A549 treated with AZD2906 at 1 μM for 4 hours (cell line): ENCODE data around the gene PPP1R15B. TPM values are rescaled to one million over a fixed set of nuclear protein-coding genes. Genes with fewer than 3 reads are reported as not detected.

Experiments used
- total RNA-seq: library from RNA; stranded (reverse); fragments of 200-300 nt; extraction: Qiagen RNA extraction; gene quantifications from 5 replicates; pipeline ENCODE4 v1.2.3, GENCODE V29; 2022

Gene PPP1R15B
- 26.1 to 37.1 TPM (median 27.3 TPM) in 5 replicates for total RNA-seq

DNA sequence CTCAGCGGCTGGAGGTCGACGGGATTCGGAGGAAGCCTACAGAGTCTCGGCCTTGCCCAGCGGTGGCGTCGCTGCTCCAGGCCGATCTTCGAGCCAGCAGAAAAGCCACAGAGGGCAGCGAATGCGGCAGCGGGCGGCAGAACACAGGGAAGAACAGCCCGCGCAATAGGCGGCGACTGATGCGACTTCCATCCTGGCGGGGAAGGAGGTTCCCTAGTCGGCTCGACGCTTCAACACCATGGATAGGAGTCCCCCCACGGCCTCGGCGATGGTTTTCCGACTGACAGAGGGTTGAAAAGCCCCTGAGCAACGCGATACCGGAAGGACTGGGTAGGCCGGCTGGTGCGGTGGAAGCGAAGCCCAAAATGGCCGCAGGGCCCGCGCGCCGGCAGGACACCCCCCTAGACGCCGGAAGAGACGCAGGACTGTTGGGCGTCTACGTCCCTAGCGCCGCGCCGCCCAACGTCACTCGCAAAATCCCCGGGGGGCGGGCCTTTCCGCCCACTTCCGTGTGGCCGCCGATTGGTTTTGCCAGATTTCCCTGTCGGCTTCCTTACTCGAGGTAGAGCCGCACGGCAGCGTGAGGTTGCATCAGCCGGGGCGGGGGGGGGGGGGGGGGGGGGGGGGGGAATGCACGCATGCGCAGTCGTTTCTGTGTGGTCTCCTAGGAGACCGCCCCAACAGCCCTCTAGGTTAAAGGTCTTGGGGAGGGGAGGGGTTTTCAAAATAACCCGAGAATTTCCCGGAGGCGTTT lies at the start of gene PPP1R15B:
Gene PPP1R15B, minus strand, starts transcription at position 367 of the 754 bp plus-strand sequence. CDS start 406 bp downstream, outside the sequence.

DNA sequence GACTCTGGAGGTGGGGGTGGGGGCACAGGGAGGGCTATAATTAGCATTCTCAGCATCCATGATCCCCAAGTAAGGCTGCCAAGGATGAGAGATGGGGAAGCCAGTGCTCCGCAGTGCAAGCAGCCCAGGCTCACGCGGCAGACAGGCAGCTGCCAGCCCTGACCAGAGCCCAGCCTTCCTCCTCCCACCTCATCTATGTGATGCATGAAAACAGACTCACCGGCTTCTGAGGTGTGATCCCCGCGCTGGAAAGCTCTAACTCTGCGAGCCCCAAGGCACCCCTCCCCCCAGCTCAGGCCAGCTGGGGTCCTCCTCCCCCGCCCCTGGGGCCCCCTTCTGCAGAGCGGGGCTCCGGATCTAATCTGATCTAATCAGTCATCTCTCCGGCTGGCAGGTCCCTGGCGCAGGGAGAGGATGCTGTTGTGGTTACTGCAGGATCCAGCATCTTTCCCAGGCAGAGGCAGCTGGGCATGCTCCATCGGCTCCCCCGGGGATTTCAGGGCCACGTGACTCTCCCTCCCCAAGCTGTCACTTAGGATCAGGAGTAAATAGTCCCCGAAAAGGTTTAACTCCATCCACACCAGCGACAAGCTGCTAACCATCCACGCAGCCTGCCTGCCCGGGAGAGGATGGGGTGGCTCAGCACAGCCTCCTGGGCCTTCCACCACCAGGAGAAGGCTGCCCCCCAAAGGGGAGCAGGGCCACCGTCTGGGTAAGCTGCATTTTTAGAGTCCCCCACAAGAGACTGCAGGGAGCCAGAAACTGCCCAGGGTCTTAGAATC lies 52.0 kb downstream of the PPP1R15B start, which contains the start of gene PLEKHA6:
Gene PLEKHA6, minus strand, starts transcription at position 456 of the 782 bp plus-strand sequence. CDS start 86,202 bp downstream, outside the sequence.

Other genes with a start within 250 kb of the PPP1R15B start
- not detected in 5 replicates for gene REN, start 245.5 kb downstream of the PPP1R15B start, total RNA-seq
- gene KISS1, start 215.3 kb downstream of the PPP1R15B start, total RNA-seq: 0.36 to 0.70 TPM (median 0.49 TPM) in 4 of 5 replicates, not detected in the other
- 3.3 to 7.0 TPM (median 5.1 TPM) in 5 replicates for gene GOLT1A, start 197.8 kb downstream of the PPP1R15B start, total RNA-seq
- gene PLEKHA6, start 51.9 kb downstream of the PPP1R15B start, total RNA-seq: 30.7 to 35.1 TPM (median 33.3 TPM) in 5 replicates
- gene PIK3C2B, start 83.0 kb upstream of the PPP1R15B start, total RNA-seq: 5.9 to 8.7 TPM (median 7.4 TPM) in 5 replicates
- 3.8 to 5.0 TPM (median 4.1 TPM) in 5 replicates for gene MDM4, start 104.6 kb upstream of the PPP1R15B start, total RNA-seq